ENCODE measurements around the gene XKR7.

Gene XKR7

DNA sequence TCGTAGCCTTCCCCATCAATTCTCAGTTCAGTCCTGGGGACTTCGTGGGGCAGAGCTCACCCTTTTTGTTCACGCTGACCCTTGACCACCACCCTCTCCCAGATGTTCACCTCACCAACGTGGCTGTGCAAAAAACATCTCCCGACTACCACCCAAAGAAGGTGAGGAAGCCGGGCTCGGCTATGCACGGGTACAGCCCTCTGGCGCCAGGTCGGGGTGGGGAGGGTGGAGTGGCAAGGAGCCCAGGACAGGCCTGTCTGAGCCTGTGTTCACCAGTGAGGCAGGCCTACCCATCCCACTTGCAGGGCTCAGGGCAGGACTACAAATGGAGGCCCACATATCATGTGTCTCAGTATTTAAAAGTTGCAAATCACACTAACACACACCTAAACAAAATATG, 34.3 kb upstream of the XKR7 start:
- TF ChIP-seq, protein P1, sequence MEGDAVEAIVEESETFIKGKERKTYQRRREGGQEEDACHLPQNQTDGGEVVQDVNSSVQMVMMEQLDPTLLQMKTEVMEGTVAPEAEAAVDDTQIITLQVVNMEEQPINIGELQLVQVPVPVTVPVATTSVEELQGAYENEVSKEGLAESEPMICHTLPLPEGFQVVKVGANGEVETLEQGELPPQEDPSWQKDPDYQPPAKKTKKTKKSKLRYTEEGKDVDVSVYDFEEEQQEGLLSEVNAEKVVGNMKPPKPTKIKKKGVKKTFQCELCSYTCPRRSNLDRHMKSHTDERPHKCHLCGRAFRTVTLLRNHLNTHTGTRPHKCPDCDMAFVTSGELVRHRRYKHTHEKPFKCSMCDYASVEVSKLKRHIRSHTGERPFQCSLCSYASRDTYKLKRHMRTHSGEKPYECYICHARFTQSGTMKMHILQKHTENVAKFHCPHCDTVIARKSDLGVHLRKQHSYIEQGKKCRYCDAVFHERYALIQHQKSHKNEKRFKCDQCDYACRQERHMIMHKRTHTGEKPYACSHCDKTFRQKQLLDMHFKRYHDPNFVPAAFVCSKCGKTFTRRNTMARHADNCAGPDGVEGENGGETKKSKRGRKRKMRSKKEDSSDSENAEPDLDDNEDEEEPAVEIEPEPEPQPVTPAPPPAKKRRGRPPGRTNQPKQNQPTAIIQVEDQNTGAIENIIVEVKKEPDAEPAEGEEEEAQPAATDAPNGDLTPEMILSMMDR (IDR thresholded peaks at IDR 0.05; ENCODE audit: extremely low read depth, missing control alignments): no peak
- no peak for DNase-seq (ENCODE audit: low spot score)

DNA sequence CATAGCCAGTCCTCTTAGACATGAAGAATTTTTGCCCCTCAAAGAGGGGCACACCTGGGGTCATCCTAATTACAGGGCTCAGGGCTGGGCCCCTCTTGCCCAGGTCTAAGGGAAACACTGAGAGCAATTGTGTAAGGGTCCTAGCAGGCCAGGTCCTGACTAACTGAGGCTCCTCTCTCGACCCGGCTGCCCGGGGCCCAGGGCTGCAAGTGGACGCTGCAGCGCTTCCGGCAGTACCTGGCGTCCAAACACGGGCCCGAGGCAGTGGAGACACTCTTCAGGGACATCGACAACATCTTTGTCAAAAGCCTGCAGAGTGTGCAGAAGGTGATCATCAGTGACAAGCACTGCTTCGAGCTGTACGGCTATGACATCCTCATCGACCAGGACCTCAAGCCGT, 33.5 kb upstream of the XKR7 start:
- DNase-seq (ENCODE audit: low spot score): no peak
- TF ChIP-seq, protein P1 (IDR thresholded peaks at IDR 0.05; ENCODE audit: extremely low read depth, missing control alignments): no peak

GRCh38 chr20:31934968-31935764, 32.8 kb upstream of the XKR7 start:
- TF ChIP-seq, protein P1 (IDR thresholded peaks at IDR 0.05; ENCODE audit: extremely low read depth, missing control alignments): no peak
- no peak for DNase-seq (ENCODE audit: low spot score)

GRCh38 chr20:31936420-31936819, 31.5 kb upstream of the XKR7 start:
- TF ChIP-seq, protein P1 (IDR thresholded peaks at IDR 0.05; ENCODE audit: extremely low read depth, missing control alignments): no peak
- no peak for DNase-seq (ENCODE audit: low spot score)

DNA sequence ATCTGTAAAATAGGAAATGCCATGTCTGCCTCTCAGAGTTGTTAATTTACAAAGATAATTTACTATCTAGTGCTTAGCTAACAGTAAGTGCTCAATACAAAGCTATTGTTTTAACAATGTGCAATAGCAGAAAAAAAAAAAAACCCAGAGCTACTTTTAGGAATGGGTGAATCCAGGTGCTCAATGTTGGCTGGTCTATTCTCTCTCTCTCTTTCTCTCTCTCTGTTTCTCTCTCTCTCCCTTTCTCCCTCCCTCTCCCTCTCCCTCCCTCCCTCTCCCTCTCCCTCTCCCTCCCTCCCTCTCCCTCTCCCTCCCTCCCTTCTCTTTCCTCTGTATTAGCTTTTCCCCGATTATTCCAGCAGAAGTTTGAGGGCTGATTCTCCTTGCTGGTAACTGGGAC, 30.1 kb upstream of the XKR7 start:
- DNase-seq (ENCODE audit: low spot score): no peak
- TF ChIP-seq, protein P1 (IDR thresholded peaks at IDR 0.05; ENCODE audit: extremely low read depth, missing control alignments): no peak

- DNase-seq (ENCODE audit: low spot score): no peak
- TF ChIP-seq, protein P1 (IDR thresholded peaks at IDR 0.05; ENCODE audit: extremely low read depth, missing control alignments): no peak
These were observed 28.3 kb upstream of the XKR7 start for GRCh38 chr20:31939661-31940060.

DNA sequence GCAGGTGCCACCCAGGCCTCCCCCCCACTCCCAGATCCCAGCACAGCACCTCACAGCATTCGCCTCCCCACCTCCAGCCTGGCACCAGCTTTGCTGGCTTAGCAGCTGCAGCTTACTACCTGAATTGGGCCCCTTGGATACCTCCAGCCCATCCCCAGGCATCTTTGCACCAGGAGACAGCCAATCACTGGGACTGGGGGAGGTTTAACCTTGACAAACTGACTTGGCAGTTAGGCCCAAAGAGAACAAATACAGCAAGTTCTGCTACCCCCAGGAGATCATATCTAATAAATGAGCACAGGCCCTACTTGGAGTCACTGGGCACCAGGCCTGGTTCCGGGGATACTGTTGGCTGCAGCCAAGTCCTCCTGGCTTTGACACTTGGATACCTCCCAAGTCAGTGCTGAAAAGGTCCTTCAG, 24.9 kb upstream of the XKR7 start:
- DNase-seq (ENCODE audit: low spot score): no peak
- TF ChIP-seq, protein P1 (IDR thresholded peaks at IDR 0.05; ENCODE audit: extremely low read depth, missing control alignments): no peak

All from GM20000 (cell line).